Inflammatory macrophage treated with lipopolysaccharide for 4 hours (primary cell): ENCODE results near the gene GAB2.
"Not testable (repeated sequence)": the region's sequence is repeated elsewhere in the genome, so short reads cannot be mapped to it uniquely, and the experiment has no call there.

Experiments used
- DNase-seq: peaks from one replicate; pipeline ENCODE4 v3.0.0-alpha.2; 2020

Gene GAB2

GRCh38 chr11:78300108-78300839, 117.3 kb downstream of the GAB2 start:
- no peak for DNase-seq

DNA sequence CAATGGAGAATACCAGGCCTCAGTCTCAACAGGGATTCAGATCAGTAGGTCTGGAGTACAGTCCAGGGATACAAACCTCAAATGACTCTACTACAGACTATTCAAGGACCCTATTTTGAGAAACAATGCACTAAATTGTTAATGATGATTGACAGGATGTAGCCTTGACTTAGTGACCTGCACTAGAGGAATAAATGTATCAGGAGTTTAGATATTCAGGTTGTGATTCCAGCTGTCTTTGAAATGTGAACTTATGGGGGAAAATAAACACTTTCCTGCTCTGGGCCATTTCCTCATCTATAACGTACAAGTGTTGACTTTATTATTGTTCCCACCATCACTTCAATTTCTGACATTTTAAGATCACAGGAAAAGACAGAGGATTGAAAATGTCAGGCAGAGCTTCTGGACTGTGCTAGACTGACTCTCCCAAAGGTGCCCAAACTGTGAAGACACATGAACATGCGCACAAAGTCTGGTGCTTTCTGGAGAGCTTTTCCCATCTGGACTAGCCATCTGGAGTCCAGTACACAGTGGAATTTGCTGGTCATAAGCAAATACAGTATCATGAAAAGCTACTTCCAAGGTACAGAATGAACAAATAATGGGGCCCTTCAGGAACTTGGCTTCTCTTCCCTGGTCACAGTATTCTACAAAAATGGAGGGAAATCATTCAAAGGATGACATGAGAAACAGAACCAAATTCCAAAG, 118.5 kb downstream of the GAB2 start:
- DNase-seq: no peak

DNA sequence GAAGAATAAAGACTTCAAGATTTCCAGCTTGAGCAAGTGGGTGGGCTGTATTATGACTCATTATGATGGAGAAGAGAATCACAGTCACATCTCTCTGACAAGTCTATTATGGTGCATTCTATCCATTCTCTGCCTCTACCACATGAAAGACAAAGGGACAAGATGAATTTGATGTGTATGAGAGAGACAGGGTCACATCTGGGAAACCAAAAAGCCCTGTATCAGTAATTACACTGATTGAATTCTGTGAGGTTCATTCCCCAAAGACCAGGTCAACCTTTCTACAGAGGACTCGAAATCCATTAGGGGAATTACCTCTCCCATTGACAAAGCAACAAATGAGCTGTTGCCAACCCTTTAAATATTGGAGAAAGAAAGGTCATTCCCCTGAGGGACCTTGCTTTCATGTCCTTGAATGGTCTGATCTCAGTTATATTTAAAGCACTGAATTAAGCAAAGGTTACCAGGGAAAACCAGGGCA, 119.3 kb downstream of the GAB2 start:
- DNase-seq: peak; percentile 46

DNA sequence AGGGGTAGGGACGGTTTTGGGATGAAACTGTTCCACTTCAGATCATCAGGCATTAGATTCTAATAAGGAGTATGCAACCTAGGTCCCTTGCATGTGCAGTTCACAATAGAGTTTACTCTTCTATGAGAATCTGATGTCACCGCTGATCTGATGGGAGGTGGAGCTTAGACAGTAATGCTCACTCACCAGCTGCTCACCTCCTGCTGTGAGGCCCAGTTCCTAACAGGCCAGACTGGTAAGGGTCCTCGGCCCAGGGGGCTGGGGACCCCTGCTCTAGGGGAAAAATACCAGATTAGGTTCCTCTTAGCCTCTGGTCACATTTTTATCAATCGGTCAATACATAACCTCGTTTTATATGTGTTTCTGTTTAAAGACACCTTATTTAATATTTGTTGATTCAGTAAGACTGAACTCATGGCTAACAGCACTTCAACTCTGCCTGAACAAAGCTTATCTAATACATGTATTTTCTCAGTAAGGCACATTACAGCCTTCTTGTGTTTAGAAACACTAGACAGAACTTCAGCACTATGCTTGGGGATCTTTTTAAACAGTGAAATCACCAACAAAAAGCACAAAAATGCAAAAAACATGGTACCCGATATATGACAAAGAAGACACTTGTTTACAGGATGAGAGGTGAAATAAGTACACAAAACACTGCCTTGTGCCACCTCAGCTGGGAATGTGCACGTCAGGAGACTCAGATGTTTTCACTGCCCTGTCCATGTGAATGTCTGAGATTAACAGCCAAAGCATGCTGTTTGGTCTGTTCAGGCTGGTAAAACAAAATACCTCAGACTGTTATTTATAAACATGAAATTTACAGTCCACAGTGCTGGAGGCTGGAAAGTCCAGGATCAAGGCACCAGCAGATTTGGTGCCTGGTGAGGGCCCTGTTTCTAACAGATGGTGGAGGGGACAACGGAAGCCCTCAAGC, 121.4 kb downstream of the GAB2 start:
- no peak for DNase-seq

- peak; percentile 52 for DNase-seq
Measured at GRCh38 chr11:78295347-78295746, 122.3 kb downstream of the GAB2 start.

DNA sequence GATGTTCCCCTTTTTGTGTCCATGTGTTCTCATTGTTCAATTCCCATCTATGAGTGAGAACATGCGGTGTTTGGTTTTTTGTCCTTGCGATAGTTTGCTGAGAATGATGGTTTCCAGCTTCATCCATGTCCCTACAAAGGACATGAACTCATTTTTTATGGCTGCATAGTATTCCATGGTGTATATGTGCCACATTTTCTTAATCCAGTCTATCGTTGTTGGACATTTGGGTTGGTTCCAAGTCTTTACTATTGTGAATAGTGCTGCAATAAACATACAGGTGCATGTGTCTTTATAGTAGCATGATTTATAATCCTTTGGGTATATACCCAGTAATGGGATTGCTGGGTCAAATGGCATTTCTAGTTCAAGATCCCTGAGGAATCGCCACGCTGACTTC, 123.5 kb downstream of the GAB2 start:
- DNase-seq: not testable (repeated sequence)

DNA sequence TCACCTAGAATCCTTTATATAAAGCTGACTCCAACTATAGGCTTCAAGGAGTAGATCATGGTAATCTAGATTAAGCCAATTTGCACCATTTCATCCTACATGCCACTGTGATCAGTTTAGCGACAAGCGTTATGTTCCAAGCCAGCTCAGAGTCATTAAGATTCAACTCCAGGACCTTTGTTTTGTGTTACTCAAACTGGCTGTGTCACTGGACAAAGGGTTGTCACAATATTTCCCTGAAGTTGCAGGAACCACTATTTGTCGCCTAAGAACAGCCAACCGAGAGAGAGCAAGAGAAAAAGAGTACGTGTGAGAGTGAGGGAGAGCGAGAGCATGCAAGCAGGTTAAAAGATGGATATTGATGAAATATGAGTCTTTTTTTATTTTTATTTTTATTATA, 124.1 kb downstream of the GAB2 start:
- peak; percentile 35 for DNase-seq

DNA sequence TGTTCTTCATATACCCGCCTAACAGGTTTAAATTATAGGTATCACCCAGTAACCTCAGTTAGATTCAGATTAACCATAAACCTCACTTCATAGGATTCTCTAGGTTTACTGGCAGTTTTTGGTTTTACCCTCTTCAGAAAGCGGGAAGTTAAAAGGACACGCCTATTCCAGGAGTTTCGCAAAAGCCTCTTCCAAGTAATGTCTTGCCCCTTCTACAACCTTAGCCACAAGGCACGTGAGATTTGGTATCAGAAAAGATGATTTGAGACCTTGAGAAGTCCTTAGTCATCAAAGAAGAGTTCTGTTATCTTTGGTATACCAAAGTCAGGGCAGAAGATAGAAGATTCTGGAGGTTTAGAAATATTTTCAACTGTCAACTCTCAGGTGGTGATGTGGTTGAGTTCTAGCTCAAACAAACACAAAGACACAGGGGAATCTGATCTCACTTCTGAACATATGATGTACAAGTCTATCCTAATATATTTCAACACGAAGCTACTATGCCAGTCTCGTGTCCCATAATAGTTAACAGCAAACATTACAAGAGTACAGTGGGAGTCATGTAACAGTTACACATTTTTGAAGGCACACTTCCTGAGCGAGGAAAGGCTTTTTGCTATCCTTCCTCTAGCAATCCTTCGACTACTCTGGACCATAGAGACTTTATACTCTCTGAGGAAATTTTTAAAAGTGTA, 125.4 kb downstream of the GAB2 start:
- DNase-seq: peak; percentile 83

DNA sequence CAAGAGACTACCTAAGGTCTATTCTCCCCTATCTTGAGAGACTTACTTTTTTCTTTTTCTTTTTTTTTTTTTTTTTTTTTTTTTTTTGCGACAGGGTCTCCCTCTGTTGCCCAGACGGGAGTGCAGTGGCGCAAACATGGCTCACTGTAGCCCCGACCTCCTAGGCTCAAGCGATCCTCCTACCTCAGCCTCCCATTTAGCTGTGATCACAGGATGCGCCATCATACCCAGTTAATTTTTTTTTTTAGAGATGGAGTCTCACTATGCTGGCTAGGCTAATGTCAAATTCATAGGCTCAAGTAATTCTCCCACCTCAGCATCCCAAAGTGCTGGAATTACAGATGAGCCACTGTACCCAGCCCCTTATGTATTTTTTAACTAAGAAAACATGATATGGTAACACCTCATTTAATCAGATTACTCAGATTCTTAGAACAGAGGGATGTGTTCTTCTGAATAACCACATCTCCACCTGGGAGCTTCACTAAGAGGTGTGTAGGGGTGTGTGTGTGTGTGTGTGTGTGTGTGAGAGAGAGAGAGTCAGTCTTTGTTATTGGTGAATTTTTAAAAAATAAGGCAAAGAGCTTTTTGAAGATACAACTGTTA, 126.0 kb downstream of the GAB2 start:
- no peak for DNase-seq

DNA sequence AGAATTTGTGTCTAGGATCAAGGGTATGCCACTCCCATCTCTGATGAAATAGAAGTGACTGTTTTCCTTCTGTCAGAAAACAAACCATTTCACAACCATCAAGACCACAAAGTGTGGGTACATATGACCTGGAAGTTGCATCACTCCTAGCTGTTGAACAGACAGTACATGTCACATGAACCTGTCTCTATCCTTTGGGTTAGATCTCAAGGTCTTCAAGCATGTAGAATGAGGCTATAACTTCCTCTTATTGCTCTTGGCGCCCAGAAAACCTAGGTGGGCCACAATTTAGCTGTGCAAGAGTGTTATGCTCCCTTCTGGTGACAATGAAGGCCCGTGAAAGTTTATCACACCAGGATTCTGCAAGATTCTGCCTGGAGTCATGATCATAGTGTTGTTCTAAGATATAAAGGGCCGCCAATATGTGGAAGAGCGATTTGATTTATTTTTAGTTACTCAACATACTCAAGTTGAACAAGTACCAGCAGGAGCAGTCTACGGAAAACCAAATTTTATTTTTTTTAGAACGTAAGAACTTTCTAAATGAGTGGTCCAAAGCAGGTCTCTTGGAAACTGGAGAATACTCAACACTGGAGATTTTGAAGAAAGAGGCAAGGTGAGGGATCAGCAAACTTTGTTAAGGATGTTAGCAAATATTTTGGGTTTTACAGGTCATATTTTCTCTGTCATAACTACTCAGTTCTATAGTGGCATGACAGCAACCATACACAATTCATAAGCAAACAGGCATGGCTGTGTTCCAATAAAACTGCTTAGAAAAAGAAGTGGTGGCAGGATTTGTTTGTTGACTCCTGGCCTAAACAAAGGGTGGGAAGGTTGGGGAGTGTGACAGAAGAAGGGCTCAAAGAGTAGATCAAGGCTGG, 127.1 kb downstream of the GAB2 start:
- DNase-seq: peak; percentile 99

DNA sequence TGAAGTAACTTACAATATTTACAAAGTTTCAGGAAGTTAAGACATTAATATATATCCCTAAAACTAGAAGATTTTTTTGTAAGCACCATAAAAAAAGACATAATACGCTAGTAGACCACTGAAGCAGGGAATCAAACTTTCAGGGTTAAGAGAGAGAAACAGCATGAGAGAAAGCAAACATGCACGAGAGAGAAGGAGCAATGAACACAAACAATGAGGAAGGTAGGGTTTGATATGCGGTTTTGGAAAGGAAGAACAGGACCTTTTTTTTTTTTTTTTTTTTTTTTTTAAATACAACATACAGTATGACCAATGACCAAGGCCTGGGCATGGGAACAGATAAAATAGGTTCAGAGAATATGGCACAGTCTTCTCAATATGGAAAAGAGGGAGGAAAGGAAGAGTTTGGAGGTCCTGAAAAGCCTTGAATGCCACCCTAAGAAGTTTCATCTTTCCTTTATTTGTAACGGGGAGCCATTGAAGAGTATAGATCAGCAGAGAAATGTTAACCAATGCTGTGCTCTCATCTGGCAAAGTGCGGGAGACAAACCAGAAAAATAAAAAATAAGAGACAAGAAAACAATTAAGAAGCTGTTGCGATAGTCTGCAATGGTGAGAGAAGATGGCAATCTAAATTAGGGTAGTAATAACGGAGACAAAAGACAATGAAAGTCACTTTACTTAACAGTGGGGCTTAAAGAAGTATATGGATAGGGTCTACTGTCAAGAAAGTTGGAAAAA, 127.9 kb downstream of the GAB2 start:
- peak; percentile 41 for DNase-seq

DNA sequence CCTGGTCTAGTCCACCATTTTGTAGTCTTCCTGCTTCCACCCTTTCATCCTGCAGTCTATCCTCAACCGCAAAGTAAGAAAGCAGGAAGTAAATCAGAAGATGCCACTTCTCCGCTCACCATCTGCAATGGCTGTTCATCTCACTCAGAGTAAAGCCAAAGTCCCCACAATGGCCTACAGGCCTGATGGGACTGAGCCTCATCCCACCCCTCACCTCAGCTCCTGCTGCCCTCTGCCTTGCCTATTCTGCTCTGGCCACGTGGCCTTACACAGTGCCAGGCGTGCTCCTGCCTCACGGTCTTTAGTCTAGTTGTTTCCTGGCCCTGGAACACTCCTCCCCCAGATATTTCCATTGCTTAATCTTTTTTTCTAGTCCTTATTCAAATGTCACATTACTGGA, 133.4 kb downstream of the GAB2 start:
- DNase-seq: no peak

DNA sequence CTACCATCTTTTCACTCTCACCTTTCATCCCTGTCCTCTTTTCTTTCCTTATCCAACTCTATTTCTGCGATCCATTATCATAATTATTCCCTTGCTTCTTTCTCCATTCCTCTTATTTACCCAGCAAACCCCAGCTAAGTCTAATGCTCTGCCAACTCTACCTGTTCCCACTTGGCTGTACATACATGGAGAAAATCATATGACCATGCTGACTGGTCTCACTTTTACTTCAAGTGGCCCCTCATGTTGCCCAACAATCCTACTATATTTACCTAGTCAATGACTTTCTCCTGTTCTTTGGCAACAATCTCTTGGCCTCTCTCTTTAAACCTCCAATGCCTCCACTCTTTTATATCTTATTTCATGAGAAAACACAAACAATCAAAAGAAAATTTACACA, 134.8 kb downstream of the GAB2 start:
- no peak for DNase-seq

DNA sequence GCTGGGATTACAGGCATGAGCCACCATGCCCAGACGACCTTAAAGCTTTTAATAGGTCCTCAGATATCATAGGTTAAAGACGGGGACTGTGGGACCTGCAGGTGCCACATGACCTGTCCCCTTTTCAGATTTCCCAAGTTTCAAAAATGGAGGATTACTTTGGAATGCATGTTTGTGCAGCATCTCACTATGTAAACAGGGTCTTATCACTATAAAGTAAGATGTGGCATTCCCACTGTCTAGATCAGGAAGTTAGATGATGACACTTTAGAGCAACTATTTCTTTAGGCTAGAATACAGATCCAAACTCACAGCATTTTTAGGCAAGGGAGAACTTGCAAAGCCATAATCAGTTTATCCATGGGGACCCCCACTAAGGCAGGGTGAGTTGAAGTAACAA, 136.1 kb downstream of the GAB2 start:
- no peak for DNase-seq

DNA sequence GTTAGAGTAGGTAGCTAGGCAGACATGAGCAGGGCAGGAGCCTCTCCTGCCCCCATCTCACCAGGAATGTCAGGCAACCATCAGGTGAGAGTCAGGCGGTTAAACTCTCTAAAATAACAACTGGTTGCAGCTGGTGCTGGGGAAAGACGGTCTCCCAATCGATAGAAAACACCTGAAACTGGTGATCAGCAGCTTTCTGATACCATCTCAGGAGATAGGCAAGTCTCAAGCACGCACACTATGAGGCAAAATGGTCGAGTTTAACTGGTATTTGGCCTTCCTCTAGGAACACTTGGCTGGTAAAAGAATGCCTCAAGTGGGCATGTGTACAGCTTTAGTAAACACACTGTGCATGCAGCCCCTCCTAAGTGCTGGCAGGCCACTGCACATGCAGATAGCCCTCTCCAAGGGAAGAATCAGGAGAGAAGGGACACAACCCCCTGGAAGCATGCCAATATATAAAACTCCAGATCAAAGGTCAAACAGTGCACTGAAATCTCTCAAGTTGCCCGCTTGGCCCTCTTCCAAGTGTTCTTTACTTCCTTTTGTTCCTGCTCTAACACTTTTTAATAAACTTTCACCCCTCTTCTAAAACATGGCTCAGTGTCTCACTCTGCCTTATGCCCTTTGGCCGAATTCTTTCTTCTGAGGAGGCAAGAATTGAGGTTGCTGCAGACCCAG, 140.2 kb downstream of the GAB2 start:
- no peak for DNase-seq

GRCh38 chr11:78276311-78276710, 141.3 kb downstream of the GAB2 start:
- DNase-seq: no peak

DNA sequence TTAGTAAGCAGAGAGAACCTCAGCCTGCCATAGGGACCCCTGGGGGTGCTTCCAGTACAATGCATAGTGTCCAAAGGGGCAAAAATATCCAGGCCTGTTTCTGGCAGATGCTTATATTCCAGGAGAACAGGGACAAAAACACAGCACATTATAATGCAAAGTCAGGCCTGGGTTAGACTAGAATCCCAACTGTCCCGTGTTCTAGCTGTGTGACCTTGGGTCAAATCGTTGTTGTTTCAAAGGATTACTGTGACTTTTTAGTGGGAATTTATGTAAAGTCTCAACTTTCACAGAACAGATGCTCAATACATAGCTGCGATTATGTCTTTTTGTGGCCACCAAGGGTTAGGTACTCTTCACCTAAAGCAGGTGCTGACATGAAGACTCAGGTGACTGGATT, 142.9 kb downstream of the GAB2 start:
- no peak for DNase-seq

- DNase-seq: not testable (repeated sequence)
Measured at GRCh38 chr11:78272625-78273269, 144.9 kb downstream of the GAB2 start.

GRCh38 chr11:78271801-78272200, 145.8 kb downstream of the GAB2 start:
- not testable (repeated sequence) for DNase-seq
